SU-DHL-6 (cell line): ENCODE measurements around the gene ISX.

Experiments
- CTCF ChIP-seq: fragments of 200-600 bp; sonication (generic); IDR thresholded peaks from one replicate; pipeline ENCODE4 v1.5.1; 2017; ENCODE audit warnings: antibody characterized with exemption, mild to moderate bottlenecking, low read length, moderate library complexity; ENCODE audit not compliant: insufficient read depth, poor library complexity, severe bottlenecking
- EZH2phosphoT487 ChIP-seq: fragments of 200-600 bp; sonication (generic), shearing (Covaris generic); conservative IDR thresholded peaks from 2 replicates; pipeline ENCODE4 v1.6.1; 2018; ENCODE audit warnings: mild to moderate bottlenecking, antibody characterized with exemption, low read length, moderate library complexity, mixed read lengths

DNA sequence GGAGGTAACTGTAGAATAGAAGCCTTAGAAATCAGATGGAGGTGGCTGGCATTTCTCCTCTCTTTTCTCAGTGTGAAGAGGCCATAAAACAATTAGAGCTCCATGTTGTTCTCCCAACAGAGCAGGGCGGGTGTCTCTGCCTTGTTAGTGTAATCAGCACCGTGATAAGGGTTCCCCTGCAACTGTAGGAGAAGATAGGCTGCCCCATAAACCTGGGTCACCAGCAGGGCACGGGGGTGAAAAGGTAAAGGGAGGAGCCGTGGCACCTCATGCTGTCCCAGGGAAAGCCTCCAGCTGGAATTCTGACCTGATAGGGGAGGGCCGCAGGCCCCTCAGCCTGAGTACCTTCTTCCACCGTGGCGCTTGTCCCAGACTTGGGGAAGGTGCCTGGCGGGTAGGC, 68.7 kb downstream of the ISX start:
- TF ChIP-seq CTCF, result no peak
- no peak for TF ChIP-seq EZH2phosphoT487
